ENCODE data around the gene RASGRP2.
"Not testable (repeated sequence)": the region's sequence is repeated elsewhere in the genome, so short reads cannot be mapped to it uniquely, and the experiment has no call there.

RASGRP2 gene

DNA sequence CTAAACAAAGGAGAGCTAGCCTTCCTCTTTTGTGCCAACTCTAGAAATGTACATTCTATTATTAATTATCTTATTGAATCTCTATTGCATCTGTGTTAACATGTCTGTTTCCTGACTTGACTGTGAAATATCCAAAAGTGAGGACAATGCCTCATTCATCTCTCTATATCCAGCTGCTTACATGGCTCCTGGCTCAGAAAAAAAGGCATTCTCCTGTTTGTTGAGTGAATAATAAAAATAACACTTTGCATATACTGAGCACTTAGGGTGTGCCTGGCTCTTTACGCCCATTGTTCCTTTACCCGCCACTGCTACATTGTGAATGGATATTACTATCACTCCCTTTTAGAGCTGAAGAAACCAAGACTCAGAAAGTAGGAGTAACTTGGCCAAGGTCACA, 40.9 kb downstream of the RASGRP2 start:
- Histone ChIP-seq H3K9me3 (no peaks in the 10 kb centered on the region), H3K4me3 (ENCODE audit: low read depth, low read length) (no peak overlapping the region), H3K36me3 (no peaks in the 10 kb centered on the region), H3K4me1 (no peaks in the 10 kb centered on the region), H3K27me3 (no peaks in the 10 kb centered on the region)
- no peak for TF ChIP-seq CTCF (IDR thresholded peaks at IDR 0.05; ENCODE audit: low read depth, low read length)
- DNase-seq, result no peak

DNA sequence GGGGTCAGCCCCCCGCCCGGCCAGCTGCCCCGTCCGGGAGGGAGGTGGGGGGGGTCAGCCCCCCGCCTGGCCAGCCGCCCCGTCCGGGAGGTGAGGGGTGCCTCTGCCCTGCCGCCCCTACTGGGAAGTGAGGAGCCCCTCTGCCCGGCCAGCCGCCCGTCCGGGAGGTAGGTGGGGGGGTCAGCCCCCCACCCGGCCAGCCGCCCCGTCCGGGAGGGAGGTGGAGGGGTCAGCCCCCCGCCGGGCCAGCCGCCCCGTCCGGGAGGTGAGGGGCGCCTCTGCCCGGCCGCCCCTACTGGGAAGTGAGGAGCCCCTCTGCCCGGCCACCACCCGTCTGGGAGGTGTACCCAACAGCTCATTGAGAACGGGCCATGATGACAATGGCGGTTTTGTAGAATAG, 42.0 kb downstream of the RASGRP2 start:
- not testable (repeated sequence) for H3K4me3 ChIP-seq (ENCODE audit: low read depth, low read length); H3K4me1 ChIP-seq; H3K36me3 ChIP-seq; H3K9me3 ChIP-seq; DNase-seq; H3K27me3 ChIP-seq

DNA sequence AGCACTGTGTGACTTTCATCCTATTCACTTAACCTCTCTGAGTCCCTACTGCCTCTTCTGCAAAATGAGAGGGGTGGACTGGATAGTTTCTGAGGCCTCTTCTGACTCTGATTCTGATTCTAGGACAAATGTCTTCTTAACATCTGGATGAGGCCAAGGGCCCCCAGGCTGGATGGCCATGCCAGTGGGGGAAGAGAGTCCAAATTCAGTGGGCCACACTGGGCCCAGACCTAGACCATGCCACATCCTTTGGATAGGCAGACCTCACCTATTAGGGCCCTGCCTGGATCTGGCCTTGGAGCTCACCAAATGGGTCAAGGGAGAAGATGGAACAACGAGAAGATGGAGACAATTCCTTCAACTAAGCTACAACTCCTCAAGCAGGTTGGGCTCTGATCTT, 45.5 kb downstream of the RASGRP2 start:
- no peak for TF ChIP-seq CTCF (IDR thresholded peaks at IDR 0.05; ENCODE audit: low read depth, low read length)
- Histone ChIP-seq H3K9me3 (no peaks in the 10 kb centered on the region), H3K4me3 (ENCODE audit: low read depth, low read length) (no peak overlapping the region), H3K27me3 (no peaks in the 10 kb centered on the region), H3K36me3 (no peaks in the 10 kb centered on the region), H3K4me1 (peaks cover 9% of the 10 kb centered on the region)
- no peak for DNase-seq

DNA sequence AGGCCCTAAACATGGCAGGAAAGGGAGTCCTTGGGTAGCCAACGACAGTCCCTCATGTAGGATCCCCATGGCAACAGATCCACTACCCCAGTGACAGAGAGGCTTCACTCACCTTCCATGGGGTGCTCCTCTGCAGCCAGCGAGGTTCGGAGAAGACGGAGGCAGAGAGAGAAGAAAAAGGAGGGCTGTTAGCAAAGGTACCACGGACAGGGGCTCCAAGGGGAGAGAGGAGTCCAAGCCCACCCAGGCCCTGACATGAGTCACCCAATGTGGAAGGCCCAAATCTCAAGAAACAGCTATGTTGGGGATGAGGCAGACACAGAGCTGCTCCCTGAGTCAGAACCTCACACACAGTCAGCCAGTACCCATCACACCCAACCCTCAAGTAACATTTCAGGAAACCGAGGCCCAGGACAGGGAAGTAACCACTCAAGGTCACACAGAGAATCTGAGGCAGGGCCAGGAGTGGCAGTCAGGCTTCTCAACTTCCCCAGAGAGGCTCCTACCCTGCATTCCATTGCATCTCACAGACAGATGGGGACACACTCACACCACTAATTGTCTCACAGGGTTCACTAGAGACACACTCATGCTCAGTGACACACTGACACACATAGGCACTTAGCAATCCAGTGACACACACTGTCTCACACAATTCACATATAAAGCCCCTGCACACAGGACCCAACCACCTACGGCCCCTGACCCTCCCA, 46.1 kb downstream of the RASGRP2 start:
- Histone ChIP-seq H3K4me1 (peaks cover 9% of the 10 kb centered on the region), H3K36me3 (no peaks in the 10 kb centered on the region), H3K9me3 (no peaks in the 10 kb centered on the region), H3K27me3 (no peaks in the 10 kb centered on the region), H3K4me3 (ENCODE audit: low read depth, low read length) (no peak overlapping the region)
- no peak for DNase-seq
- TF ChIP-seq CTCF (IDR thresholded peaks at IDR 0.05; ENCODE audit: low read depth, low read length), result no peak

DNA sequence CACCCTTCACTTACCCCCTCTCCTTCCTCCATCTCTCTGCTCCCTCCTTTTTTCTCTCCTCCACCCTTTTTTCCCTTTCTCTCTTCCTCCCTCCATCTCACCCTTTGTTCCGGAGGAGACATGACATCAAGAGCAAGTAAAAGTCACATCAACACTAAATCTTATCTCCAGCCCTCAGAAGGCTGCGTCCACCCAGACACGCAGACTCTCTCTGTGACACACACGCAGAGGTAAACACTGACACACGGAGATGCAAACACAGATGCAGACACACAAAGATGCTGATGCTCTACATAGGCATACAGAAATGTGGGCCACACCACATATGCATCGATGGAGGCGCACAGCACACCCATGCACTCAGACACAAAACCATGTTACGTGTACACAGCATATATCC, 47.9 kb downstream of the RASGRP2 start:
- Histone ChIP-seq H3K9me3 (no peaks in the 10 kb centered on the region), H3K27me3 (no peaks in the 10 kb centered on the region), H3K4me1 (peaks cover 9% of the 10 kb centered on the region), H3K4me3 (ENCODE audit: low read depth, low read length) (no peak overlapping the region), H3K36me3 (no peaks in the 10 kb centered on the region)
- no peak for DNase-seq
- TF ChIP-seq CTCF (IDR thresholded peaks at IDR 0.05; ENCODE audit: low read depth, low read length), result no peak

DNA sequence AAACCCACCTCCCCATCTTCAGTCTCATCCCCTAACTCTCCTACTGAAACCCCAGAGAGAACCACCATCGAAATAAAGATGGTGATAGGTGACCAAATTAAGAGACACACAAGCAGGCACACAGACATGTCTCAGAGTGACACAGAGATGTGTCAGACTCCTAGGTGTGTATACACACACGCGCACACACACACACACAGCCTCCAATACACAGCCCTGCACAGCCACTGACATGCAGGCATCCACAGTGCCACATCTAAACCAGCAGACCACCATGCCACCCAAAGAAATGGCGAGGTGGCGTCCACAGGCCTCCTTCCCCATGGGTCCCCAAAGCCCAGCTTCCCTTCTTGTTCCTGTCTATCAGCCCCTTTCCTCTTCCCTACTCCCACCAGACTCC, 48.4 kb downstream of the RASGRP2 start:
- H3K4me1 ChIP-seq, result peaks cover 9% of the 10 kb centered on the region
- H3K9me3 ChIP-seq, result no peaks in the 10 kb centered on the region
- no peak for DNase-seq
- no peak overlapping the region for H3K4me3 ChIP-seq (ENCODE audit: low read depth, low read length)
- TF ChIP-seq CTCF (IDR thresholded peaks at IDR 0.05; ENCODE audit: low read depth, low read length), result no peak
- H3K27me3 ChIP-seq, result no peaks in the 10 kb centered on the region
- H3K36me3 ChIP-seq, result no peaks in the 10 kb centered on the region

Data from BE2C (cell line).